ENCODE results near the gene DNAJB6. TPM values are rescaled to one million over a fixed set of nuclear protein-coding genes. Genes with fewer than 3 reads are reported as not detected.

Gene DNAJB6
- total and polyA plus RNA-seq, 7 donors = 103 to 326 (median 229) TPM

DNA sequence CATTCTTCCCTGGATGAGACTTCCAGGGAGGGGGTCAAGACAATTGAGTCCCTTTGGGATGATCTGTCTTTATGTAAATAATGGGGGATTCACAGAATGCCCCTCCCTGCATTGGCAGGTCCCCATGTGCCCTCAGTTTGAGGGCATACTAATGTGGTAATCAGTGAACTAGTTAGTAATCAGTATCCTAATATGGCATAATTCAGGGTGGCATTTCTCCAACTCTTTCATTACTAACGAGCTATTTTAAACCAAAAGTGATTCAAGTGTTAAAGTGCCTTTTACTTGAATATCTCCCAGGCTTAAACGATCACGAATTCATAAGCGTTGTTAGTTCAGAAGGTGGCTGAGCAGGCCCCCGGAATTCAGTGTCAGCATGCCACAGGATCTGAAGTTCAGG, 1.6 kb upstream of the DNAJB6 start:
- no peaks in the 10 kb centered on the region for H3K27me3 ChIP-seq (ENCODE audit: insufficient read depth in 3 of 3, low read length in 2 of 3)
- H3K27ac ChIP-seq = no peak overlapping the region
- TF ChIP-seq, protein P1, sequence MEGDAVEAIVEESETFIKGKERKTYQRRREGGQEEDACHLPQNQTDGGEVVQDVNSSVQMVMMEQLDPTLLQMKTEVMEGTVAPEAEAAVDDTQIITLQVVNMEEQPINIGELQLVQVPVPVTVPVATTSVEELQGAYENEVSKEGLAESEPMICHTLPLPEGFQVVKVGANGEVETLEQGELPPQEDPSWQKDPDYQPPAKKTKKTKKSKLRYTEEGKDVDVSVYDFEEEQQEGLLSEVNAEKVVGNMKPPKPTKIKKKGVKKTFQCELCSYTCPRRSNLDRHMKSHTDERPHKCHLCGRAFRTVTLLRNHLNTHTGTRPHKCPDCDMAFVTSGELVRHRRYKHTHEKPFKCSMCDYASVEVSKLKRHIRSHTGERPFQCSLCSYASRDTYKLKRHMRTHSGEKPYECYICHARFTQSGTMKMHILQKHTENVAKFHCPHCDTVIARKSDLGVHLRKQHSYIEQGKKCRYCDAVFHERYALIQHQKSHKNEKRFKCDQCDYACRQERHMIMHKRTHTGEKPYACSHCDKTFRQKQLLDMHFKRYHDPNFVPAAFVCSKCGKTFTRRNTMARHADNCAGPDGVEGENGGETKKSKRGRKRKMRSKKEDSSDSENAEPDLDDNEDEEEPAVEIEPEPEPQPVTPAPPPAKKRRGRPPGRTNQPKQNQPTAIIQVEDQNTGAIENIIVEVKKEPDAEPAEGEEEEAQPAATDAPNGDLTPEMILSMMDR (IDR thresholded peaks at IDR 0.05) = no peak
- DNase-seq (no peak), ATAC-seq (no peak)
- peaks cover 18% of the 10 kb centered on the region for H3K4me1 ChIP-seq
- H3K9me3 ChIP-seq = no peaks in the 10 kb centered on the region
- no peaks in the 10 kb centered on the region for H3K36me3 ChIP-seq (ENCODE audit: insufficient read depth in 1 of 2, low read depth in 1 of 2)
- intact Hi-C loops (cut with DNase I) = loop anchor here (5.0 to 10.0 kb wide), 2 partner anchors 60 to 363 kb away; no protein-coding TSS in a partner anchor
- WGBS, 3 donors = 86 to 90% (median 88%) methylated on average over 5 of the region's 5 CpGs
- no peak overlapping the region for H3K4me3 ChIP-seq

DNA sequence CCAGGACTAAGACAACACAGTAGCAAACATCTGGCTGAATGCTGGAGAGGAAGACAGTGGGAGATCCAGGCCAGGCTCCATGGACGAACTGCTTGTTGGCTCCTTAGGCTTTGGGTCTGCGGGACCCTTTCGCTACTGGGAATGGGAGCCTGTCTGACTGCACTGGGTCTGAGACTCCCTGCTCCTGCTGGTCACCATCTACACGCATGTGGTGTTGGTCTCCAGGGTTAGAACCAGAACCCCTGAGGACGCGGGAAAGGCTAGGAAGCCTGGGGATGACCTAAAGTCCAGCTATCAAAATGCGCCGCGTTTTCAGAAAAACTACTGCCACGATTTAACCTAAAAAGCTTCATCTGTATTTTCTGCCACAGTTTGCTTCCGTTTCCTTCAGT, 817 bp upstream of the DNAJB6 start:
- 36 to 47% (median 43%) methylated on average over 11 of the region's 11 CpGs for WGBS, 3 donors
- ATAC-seq = no peak

GRCh38 chr7:157337316-157338149, 729 bp downstream of the DNAJB6 start:
- no peaks in the 10 kb centered on the region for H3K27me3 ChIP-seq (ENCODE audit: insufficient read depth in 3 of 3, low read length in 2 of 3)
- no peaks in the 10 kb centered on the region for H3K36me3 ChIP-seq (ENCODE audit: insufficient read depth in 1 of 2, low read depth in 1 of 2)
- ATAC-seq = peak; percentile 59 to 70 (median 64)
- no peaks in the 10 kb centered on the region for H3K9me3 ChIP-seq
- TF ChIP-seq, protein P1 (IDR thresholded peaks at IDR 0.05) = no peak
- WGBS, 3 donors = 0 to 1% (median 1%) methylated on average over 48 to 59 of the region's 59 CpGs
- H3K27ac ChIP-seq = peak overlapping the region; percentile 94
- H3K4me3 ChIP-seq = peak overlapping the region; percentile 71
- H3K4me1 ChIP-seq = peaks cover 34% of the 10 kb centered on the region
- DNase-seq = peak; percentile 68 to 80
- intact Hi-C loops (cut with DNase I) = loop anchor here (5.0 to 10.0 kb wide), 2 partner anchors 63 to 365 kb away; no protein-coding TSS in a partner anchor

More for the DNA sequence above, 817 bp upstream of the DNAJB6 start:
- intact Hi-C loops (cut with DNase I) = loop anchor here (5.0 to 10.0 kb wide), 2 partner anchors 61 to 364 kb away; no protein-coding TSS in a partner anchor
- TF ChIP-seq, protein P1 (IDR thresholded peaks at IDR 0.05) = no peak
- Histone ChIP-seq H3K36me3 (ENCODE audit: insufficient read depth in 1 of 2, low read depth in 1 of 2) (no peaks in the 10 kb centered on the region), H3K27ac (peak overlapping the region; percentile 94), H3K9me3 (no peaks in the 10 kb centered on the region), H3K4me1 (peaks cover 22% of the 10 kb centered on the region), H3K4me3 (peak overlapping the region; percentile 71), H3K27me3 (ENCODE audit: insufficient read depth in 3 of 3, low read length in 2 of 3) (no peaks in the 10 kb centered on the region)
- peak in 1 of 2 donors; percentile 51 for DNase-seq

GRCh38 chr7:157339777-157340677, 3.2 kb downstream of the DNAJB6 start:
- Histone ChIP-seq H3K27ac (peak overlapping the region; percentile 94), H3K9me3 (no peaks in the 10 kb centered on the region), H3K4me3 (peak overlapping the region; percentile 71), H3K36me3 (ENCODE audit: insufficient read depth in 1 of 2, low read depth in 1 of 2) (no peaks in the 10 kb centered on the region), H3K27me3 (ENCODE audit: insufficient read depth in 3 of 3, low read length in 2 of 3) (no peaks in the 10 kb centered on the region), H3K4me1 (peaks cover 48% of the 10 kb centered on the region)
- DNase-seq = peak; percentile 66 to 67
- ATAC-seq = peak in 3 of 4 donors; percentile 32 to 55 (median 52)
- intact Hi-C loops (cut with DNase I) = loop anchor here (5.0 to 10.0 kb wide), 2 partner anchors 65 to 368 kb away; no protein-coding TSS in a partner anchor
- WGBS, 3 donors = 30 to 46% (median 35%) methylated on average over 25 of the region's 25 CpGs
- TF ChIP-seq, protein P1 (IDR thresholded peaks at IDR 0.05) = peak; percentile 91

All from psoas muscle (tissue), 8 donors.